ENCODE data around the gene SLC16A10.

DNA sequence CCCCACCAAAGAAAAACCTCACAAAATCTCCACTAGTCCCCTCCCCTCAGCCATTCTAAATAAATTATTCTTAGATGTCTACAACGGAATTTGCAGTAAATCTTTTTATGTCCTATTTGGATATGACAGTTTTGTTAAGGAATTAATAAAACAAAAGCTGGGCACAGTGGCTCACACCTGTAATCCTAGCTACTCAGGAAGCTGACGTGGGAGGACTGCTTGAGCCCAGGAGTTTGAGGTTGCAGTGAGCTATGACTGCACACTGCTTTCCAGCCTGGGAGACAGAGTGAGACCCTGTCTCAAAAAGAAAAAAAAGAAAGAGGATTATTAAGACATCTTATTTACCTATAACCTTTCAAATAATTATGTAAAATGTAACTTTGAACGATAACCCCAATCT is 165.4 kb downstream of the SLC16A10 start:
- TF ChIP-seq, protein P1, sequence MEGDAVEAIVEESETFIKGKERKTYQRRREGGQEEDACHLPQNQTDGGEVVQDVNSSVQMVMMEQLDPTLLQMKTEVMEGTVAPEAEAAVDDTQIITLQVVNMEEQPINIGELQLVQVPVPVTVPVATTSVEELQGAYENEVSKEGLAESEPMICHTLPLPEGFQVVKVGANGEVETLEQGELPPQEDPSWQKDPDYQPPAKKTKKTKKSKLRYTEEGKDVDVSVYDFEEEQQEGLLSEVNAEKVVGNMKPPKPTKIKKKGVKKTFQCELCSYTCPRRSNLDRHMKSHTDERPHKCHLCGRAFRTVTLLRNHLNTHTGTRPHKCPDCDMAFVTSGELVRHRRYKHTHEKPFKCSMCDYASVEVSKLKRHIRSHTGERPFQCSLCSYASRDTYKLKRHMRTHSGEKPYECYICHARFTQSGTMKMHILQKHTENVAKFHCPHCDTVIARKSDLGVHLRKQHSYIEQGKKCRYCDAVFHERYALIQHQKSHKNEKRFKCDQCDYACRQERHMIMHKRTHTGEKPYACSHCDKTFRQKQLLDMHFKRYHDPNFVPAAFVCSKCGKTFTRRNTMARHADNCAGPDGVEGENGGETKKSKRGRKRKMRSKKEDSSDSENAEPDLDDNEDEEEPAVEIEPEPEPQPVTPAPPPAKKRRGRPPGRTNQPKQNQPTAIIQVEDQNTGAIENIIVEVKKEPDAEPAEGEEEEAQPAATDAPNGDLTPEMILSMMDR (IDR thresholded peaks at IDR 0.05; ENCODE audit: poor library complexity): no peak
- TF ChIP-seq EZH2phosphoT487 (IDR thresholded peaks at IDR 0.05; ENCODE audit: low read depth, severe bottlenecking, unreplicated experiment) (no peak), EZH2 (IDR thresholded peaks at IDR 0.05; ENCODE audit: borderline replicate concordance) (no peak)
